SK-N-SH treated with all-trans-retinoic acid at 6 μM for 48 hours (cell line): ENCODE measurements around the gene TIAM2.

Experiments
- ATAC-seq: fragments of 200-7000 bp; cut with Tn5 transposase; 3 replicates; pipeline ENCODE4 v1.9.1; 2020; ENCODE audit warnings: mild to moderate bottlenecking, moderate library complexity
- ARNTL ChIP-seq: fragments of 450-650 bp; formaldehyde crosslinking; IDR thresholded peaks from 2 replicates; pipeline ENCODE4 v1.5.0; 2020; ENCODE audit warnings: low read depth, mild to moderate bottlenecking, moderate library complexity, borderline replicate concordance
- BACH2 ChIP-seq: fragments of 250-450 bp; sonication (Bioruptor Pico); IDR thresholded peaks from 2 replicates; pipeline ENCODE4 v1.9.0; 2021; ENCODE audit warnings: mild to moderate bottlenecking, borderline replicate concordance
- CSDC2 ChIP-seq: fragments of 250-450 bp; sonication (Bioruptor Pico); IDR thresholded peaks from 2 replicates; pipeline ENCODE4 v1.5.0; 2020; ENCODE audit warnings: mild to moderate bottlenecking, moderate library complexity
- ESRRG ChIP-seq: fragments of 250-450 bp; sonication (Bioruptor Pico); IDR thresholded peaks from 2 replicates; pipeline ENCODE4 v1.6.1; 2021; ENCODE audit warnings: mild to moderate bottlenecking
- GLIS3 ChIP-seq: fragments of 250-450 bp; sonication (Bioruptor Pico); IDR thresholded peaks from 2 replicates; pipeline ENCODE4 v1.5.0; 2020; ENCODE audit warnings: mild to moderate bottlenecking, moderate library complexity
- OSR1 ChIP-seq: fragments of 250-450 bp; sonication (Bioruptor Pico); IDR thresholded peaks from 2 replicates; pipeline ENCODE4 v1.8.0; 2022; ENCODE audit warnings: moderate library complexity, mild to moderate bottlenecking, inconsistent platforms
- PPARA ChIP-seq: fragments of 250-450 bp; sonication (Bioruptor Pico); IDR thresholded peaks from 2 replicates; pipeline ENCODE4 v1.5.0; 2020; ENCODE audit warnings: mild to moderate bottlenecking, borderline replicate concordance
- RARB ChIP-seq: fragments of 250-450 bp; sonication (Bioruptor Pico); IDR thresholded peaks from 2 replicates; pipeline ENCODE4 v1.8.0; 2021; ENCODE audit warnings: mild to moderate bottlenecking, moderate library complexity
- TCF4 ChIP-seq: fragments of 250-450 bp; sonication (Bioruptor Pico); IDR thresholded peaks from 2 replicates; pipeline ENCODE4 v1.8.0; 2021; ENCODE audit warnings: mild to moderate bottlenecking, moderate library complexity, borderline replicate concordance
- TOX ChIP-seq: fragments of 250-450 bp; sonication (Bioruptor Pico); IDR thresholded peaks from 2 replicates; pipeline ENCODE4 v1.8.0; 2021; ENCODE audit warnings: mild to moderate bottlenecking, moderate library complexity, borderline replicate concordance
- ZC3H10 ChIP-seq: fragments of 250-450 bp; sonication (Bioruptor Pico); IDR thresholded peaks from 2 replicates; pipeline ENCODE4 v1.5.1; 2021; ENCODE audit warnings: mild to moderate bottlenecking, moderate library complexity
- ZFP3 ChIP-seq: fragments of 250-450 bp; sonication (Bioruptor Pico); IDR thresholded peaks from 2 replicates; pipeline ENCODE4 v1.5.0; 2020; ENCODE audit warnings: mild to moderate bottlenecking, moderate library complexity
- TF ChIP-seq, protein P1 (sequence below): fragments of 250-450 bp; sonication (Bioruptor Pico); IDR thresholded peaks from 2 replicates; pipeline ENCODE4 v1.8.0; 2021; ENCODE audit warnings: low read depth, mild to moderate bottlenecking, moderate library complexity, borderline replicate concordance
- TF ChIP-seq, protein P2 (sequence below): fragments of 250-450 bp; sonication (Bioruptor Pico); IDR thresholded peaks from 2 replicates; pipeline ENCODE4 v1.5.1; 2021; ENCODE audit warnings: mild to moderate bottlenecking, moderate library complexity
- TF ChIP-seq, protein P3 (sequence below): fragments of 250-450 bp; sonication (Bioruptor Pico); IDR thresholded peaks from 2 replicates; pipeline ENCODE4 v1.5.1; 2020; ENCODE audit warnings: low read depth, mild to moderate bottlenecking, moderate library complexity
- TF ChIP-seq, protein P4 (sequence below): fragments of 250-450 bp; sonication (Bioruptor Pico); IDR thresholded peaks from 2 replicates; pipeline ENCODE4 v1.8.0; 2020; ENCODE audit warnings: mild to moderate bottlenecking, moderate library complexity, borderline replicate concordance

Gene TIAM2

DNA sequence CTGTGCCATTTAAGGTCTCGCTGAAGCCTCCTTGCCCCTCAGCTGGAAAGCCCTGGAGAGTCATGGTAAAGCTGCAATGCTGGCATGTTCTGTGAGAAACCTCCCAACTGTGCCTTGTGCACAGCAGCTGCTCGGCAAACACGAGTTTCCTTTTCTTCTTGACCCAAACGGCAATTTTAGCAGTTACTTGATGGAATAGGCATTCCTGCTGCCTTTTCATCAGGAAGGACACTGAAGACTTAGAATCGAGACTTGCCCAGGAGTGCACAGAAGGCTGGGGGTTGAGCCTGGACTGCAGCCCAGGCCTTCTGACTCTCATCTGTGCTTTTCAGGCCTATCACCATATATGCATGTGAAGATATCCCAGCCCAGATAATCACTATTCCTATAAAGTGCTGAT is 240.0 kb downstream of the TIAM2 start:
- no peak for ATAC-seq
- TF ChIP-seq PPARA (CRISPR knock-in tag): no peak
- no peak for TF ChIP-seq RARB (CRISPR knock-in tag)
- TF ChIP-seq, protein P1, sequence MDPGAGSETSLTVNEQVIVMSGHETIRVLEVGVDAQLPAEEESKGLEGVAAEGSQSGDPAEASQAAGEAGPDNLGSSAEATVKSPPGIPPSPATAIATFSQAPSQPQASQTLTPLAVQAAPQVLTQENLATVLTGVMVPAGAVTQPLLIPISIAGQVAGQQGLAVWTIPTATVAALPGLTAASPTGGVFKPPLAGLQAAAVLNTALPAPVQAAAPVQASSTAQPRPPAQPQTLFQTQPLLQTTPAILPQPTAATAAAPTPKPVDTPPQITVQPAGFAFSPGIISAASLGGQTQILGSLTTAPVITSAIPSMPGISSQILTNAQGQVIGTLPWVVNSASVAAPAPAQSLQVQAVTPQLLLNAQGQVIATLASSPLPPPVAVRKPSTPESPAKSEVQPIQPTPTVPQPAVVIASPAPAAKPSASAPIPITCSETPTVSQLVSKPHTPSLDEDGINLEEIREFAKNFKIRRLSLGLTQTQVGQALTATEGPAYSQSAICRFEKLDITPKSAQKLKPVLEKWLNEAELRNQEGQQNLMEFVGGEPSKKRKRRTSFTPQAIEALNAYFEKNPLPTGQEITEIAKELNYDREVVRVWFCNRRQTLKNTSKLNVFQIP (CRISPR knock-in tag): no peak
- TF ChIP-seq, protein P2, sequence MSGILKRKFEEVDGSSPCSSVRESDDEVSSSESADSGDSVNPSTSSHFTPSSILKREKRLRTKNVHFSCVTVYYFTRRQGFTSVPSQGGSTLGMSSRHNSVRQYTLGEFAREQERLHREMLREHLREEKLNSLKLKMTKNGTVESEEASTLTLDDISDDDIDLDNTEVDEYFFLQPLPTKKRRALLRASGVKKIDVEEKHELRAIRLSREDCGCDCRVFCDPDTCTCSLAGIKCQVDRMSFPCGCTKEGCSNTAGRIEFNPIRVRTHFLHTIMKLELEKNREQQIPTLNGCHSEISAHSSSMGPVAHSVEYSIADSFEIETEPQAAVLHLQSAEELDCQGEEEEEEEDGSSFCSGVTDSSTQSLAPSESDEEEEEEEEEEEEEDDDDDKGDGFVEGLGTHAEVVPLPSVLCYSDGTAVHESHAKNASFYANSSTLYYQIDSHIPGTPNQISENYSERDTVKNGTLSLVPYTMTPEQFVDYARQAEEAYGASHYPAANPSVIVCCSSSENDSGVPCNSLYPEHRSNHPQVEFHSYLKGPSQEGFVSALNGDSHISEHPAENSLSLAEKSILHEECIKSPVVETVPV (CRISPR knock-in tag): no peak
- TF ChIP-seq ESRRG (CRISPR knock-in tag): no peak

DNA sequence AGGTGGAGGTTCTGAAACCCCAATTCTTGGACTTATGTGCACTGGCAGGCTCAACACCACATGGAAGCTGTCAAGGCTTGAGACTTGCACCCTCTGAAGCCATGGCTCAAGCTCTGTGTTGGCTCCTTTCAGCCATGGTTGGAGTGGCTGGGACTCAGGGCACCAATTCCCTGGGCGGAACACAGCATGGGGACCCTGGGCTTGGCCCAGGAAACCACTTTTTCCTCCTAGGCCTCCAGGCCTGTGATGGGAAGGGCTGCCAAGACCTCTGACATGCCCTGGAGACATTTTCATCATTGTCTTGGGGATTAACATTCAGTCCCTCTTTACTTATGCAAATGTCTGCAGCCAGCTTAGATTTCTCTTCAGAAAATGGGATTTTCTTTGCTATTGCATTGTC is 242.5 kb downstream of the TIAM2 start:
- no peak for ATAC-seq
- TF ChIP-seq, protein P3, sequence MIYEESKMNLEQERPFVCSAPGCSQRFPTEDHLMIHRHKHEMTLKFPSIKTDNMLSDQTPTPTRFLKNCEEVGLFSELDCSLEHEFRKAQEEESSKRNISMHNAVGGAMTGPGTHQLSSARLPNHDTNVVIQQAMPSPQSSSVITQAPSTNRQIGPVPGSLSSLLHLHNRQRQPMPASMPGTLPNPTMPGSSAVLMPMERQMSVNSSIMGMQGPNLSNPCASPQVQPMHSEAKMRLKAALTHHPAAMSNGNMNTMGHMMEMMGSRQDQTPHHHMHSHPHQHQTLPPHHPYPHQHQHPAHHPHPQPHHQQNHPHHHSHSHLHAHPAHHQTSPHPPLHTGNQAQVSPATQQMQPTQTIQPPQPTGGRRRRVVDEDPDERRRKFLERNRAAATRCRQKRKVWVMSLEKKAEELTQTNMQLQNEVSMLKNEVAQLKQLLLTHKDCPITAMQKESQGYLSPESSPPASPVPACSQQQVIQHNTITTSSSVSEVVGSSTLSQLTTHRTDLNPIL (CRISPR knock-in tag): no peak

DNA sequence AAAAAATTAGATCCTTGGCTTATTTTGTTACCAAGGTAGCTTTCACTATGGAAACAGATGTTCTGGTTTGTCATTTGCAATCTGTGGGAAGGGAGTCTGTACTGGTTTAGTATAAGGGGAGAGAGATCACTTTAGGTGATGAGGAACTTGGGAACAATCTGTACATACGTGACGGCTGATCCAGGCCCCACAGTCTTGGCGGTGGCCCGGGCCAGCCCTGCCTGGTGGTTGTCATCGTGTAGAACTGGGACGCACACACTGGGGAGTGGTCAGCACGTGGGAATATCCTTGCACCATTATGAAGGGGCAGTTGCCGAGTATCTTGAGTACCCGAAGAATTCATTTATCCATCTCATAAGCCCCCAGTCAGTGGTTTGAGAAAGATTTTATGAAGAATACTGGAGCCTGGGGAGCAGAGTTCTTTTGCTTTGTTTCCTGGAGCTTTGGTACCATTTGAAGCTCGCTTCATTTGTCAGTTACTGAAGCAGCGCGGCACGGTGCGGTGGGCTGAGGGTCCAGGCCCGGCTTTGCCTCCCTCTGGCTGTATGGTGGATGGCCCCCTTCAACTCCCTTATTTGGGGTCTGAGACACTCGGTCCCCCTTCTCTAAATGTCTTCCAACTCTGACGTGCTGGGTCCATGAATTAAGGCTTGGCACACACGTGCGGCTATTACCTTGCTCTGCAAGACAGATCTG is 245.9 kb downstream of the TIAM2 start:
- ATAC-seq: no peak
- TF ChIP-seq ARNTL (CRISPR knock-in tag): no peak
- TF ChIP-seq, protein P2 (CRISPR knock-in tag): no peak
- TF ChIP-seq, all 23 proteins: peak for 0

DNA sequence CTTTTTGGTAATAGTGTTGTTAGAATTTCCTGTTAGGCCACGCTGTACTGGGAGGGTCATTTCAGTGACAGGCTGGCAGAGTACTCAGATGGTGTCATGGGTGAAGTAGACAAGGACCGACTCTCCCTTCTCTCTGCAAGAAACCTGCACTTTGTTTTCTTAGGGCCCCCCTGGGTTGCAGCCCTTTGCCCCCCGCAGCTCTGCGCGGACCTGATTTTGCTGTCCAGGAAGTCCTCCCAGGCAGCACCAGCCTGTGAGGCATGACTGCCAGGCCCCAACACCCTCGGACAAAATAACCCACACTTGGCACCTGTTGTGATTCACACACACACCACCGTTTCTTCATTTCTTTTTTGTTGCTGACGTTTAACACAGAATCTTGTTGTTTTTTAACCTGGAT is 246.9 kb downstream of the TIAM2 start:
- no peak for ATAC-seq
- TF ChIP-seq, protein P4, sequence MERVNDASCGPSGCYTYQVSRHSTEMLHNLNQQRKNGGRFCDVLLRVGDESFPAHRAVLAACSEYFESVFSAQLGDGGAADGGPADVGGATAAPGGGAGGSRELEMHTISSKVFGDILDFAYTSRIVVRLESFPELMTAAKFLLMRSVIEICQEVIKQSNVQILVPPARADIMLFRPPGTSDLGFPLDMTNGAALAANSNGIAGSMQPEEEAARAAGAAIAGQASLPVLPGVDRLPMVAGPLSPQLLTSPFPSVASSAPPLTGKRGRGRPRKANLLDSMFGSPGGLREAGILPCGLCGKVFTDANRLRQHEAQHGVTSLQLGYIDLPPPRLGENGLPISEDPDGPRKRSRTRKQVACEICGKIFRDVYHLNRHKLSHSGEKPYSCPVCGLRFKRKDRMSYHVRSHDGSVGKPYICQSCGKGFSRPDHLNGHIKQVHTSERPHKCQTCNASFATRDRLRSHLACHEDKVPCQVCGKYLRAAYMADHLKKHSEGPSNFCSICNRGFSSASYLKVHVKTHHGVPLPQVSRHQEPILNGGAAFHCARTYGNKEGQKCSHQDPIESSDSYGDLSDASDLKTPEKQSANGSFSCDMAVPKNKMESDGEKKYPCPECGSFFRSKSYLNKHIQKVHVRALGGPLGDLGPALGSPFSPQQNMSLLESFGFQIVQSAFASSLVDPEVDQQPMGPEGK (CRISPR knock-in tag): no peak
- TF ChIP-seq TOX (CRISPR knock-in tag): no peak
- no peak for TF ChIP-seq BACH2 (CRISPR knock-in tag)
- no peak for TF ChIP-seq CSDC2 (CRISPR knock-in tag)
- TF ChIP-seq, protein P2 (CRISPR knock-in tag): no peak
- no peak for TF ChIP-seq ZC3H10 (CRISPR knock-in tag)
- TF ChIP-seq ZFP3 (CRISPR knock-in tag): no peak
- TF ChIP-seq GLIS3 (CRISPR knock-in tag): no peak
- TF ChIP-seq PPARA (CRISPR knock-in tag): no peak

DNA sequence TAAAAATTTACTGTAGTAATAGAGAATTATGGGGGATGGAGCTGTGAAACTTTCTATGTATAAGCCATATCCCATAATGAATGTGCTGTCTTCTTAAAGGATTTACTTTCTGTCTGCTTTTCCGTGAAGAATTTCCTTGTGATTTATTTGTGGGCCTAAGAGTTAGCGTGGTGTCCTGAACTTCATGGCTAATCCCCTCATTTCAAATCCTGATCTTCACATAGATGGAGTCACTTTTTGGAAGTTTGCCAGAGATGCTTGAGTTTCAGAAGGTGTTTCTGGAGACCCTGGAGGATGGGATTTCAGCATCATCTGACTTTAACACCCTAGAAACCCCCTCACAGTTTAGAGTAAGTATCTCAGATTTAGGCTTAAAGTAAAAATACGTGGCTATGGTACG is 249.3 kb downstream of the TIAM2 start:
- no peak for ATAC-seq
- TF ChIP-seq ZFP3 (CRISPR knock-in tag) (no peak), TCF4 (no peak), CSDC2 (CRISPR knock-in tag) (no peak), ESRRG (CRISPR knock-in tag) (no peak), ZC3H10 (CRISPR knock-in tag) (no peak), GLIS3 (CRISPR knock-in tag) (no peak), OSR1 (no peak), ARNTL (CRISPR knock-in tag) (no peak), TOX (CRISPR knock-in tag) (no peak)
- TF ChIP-seq, protein P4 (CRISPR knock-in tag): no peak
- TF ChIP-seq, protein P3 (CRISPR knock-in tag): no peak
- TF ChIP-seq, protein P1 (CRISPR knock-in tag): no peak
